Brain microvascular endothelial cell (primary cell): ENCODE data around the gene PRKAR1B.

ENCODE experiments used
- DNase-seq: peaks from one replicate; pipeline ENCODE4 v3.0.0-alpha.2; 2020
- H3K27ac ChIP-seq: fragments of 250-450 bp; sonication (Bioruptor Pico); 2 replicates; pipeline ENCODE4 v1.5.1; 2020; ENCODE audit warnings: mild to moderate bottlenecking, moderate library complexity
- H3K27me3 ChIP-seq: fragments of 250-450 bp; sonication (Bioruptor Pico); replicated peaks from 2 replicates; pipeline ENCODE4 v1.5.1; 2020; ENCODE audit warnings: mild to moderate bottlenecking
- H3K36me3 ChIP-seq: fragments of 250-450 bp; sonication (Bioruptor Pico); replicated peaks from 2 replicates; pipeline ENCODE4 v1.5.1; 2020; ENCODE audit warnings: mild to moderate bottlenecking
- H3K4me3 ChIP-seq: 2 replicates; pipeline ENCODE4 v1.5.1; 2011; ENCODE audit warnings: low read depth, mild to moderate bottlenecking, control low read depth, low read length, moderate library complexity
- CTCF ChIP-seq: IDR thresholded peaks from 2 replicates; pipeline ENCODE4 v1.5.1; 2011; ENCODE audit warnings: low read depth, mild to moderate bottlenecking, moderate library complexity, low read length, control low read depth, inconsistent platforms; ENCODE audit errors: missing control alignments
- in situ Hi-C: cut with HindIII; loops from 2 replicates; pipeline ENCODE4 v1.10.0; 2017; ENCODE audit warnings: low sequenced_read_pairs, low pct_ligation_motif_present

PRKAR1B gene

GRCh38 chr7:734808-735207, 7.7 kb upstream of the PRKAR1B start:
- Histone ChIP-seq H3K27me3 (no peaks in the 10 kb centered on the region), H3K27ac (no peak overlapping the region), H3K36me3 (peaks cover 2% of the 10 kb centered on the region), H3K4me3 (no peak overlapping the region)
- in situ Hi-C loops, result no loop called here
- TF ChIP-seq CTCF, result no peak
- no peak for DNase-seq

GRCh38 chr7:734214-734613, 7.1 kb upstream of the PRKAR1B start:
- TF ChIP-seq CTCF, result no peak
- H3K27ac ChIP-seq, result no peak overlapping the region
- H3K4me3 ChIP-seq, result no peak overlapping the region
- in situ Hi-C loops, result no loop called here
- DNase-seq, result no peak
- peaks cover 2% of the 10 kb centered on the region for H3K36me3 ChIP-seq
- H3K27me3 ChIP-seq, result no peaks in the 10 kb centered on the region

GRCh38 chr7:732556-732955, 5.5 kb upstream of the PRKAR1B start:
- Histone ChIP-seq H3K4me3 (no peak overlapping the region), H3K27me3 (no peaks in the 10 kb centered on the region), H3K36me3 (peaks cover 2% of the 10 kb centered on the region), H3K27ac (no peak overlapping the region)
- TF ChIP-seq CTCF, result no peak
- in situ Hi-C loops, result no loop called here
- no peak for DNase-seq

- Histone ChIP-seq H3K36me3 (peaks cover 2% of the 10 kb centered on the region), H3K27ac (no peak overlapping the region), H3K4me3 (no peak overlapping the region), H3K27me3 (no peaks in the 10 kb centered on the region)
- peak; percentile 24 for DNase-seq
- peak; percentile 20 for TF ChIP-seq CTCF
- in situ Hi-C loops, result no loop called here
Measured at GRCh38 chr7:732094-732541, 5.0 kb upstream of the PRKAR1B start.

- Histone ChIP-seq H3K4me3 (no peak overlapping the region), H3K36me3 (peaks cover 2% of the 10 kb centered on the region), H3K27ac (peak overlapping the region; percentile 51), H3K27me3 (no peaks in the 10 kb centered on the region)
- in situ Hi-C loops, result no loop called here
- DNase-seq, result no peak
- TF ChIP-seq CTCF, result no peak
Measured at GRCh38 chr7:731440-732085, 4.5 kb upstream of the PRKAR1B start.
